Natural killer cell treated with Interleukin-12 subunit alpha and Interleukin-12 subunit beta and Interleukin-15 and Interleukin-18, amount 100 ng/mL, for 72 hours (primary cell): Measurements from ENCODE around the gene WFDC5. TPM values are rescaled to one million over a fixed set of nuclear protein-coding genes. Genes with fewer than 3 reads are reported as not detected.
"Not testable (repeated sequence)": the region's sequence is repeated elsewhere in the genome, so short reads cannot be mapped to it uniquely, and the experiment has no call there.

Experiments used
- ATAC-seq, 2 donors: fragments of 150-1000 bp; cut with Tn5 transposase in 1 of 2; sonication (Bioruptor Pico), chemical (Tn5 transposase) in 1 of 2; 2 replicates each; pipeline ENCODE4 v1.10.0; 2021
- DNase-seq: peaks from one replicate; pipeline ENCODE4 v3.0.0; 2022; ENCODE audit warnings: low spot score
- H3K27ac Mint-ChIP-seq, 2 donors: 1 replicate in 1 of 2; 2 replicates in 1 of 2; pipeline ENCODE4 v1.8.0; 2022; ENCODE audit warnings: mixed read lengths in 2 of 2, mild to moderate bottlenecking in 1 of 2, moderate library complexity in 1 of 2
- H3K27me3 Mint-ChIP-seq, 2 donors: 1 replicate in 1 of 2; 2 replicates in 1 of 2; pipeline ENCODE4 v1.8.0; 2022; ENCODE audit warnings: mixed read lengths in 2 of 2
- H3K36me3 Mint-ChIP-seq: one replicate; pipeline ENCODE4 v1.8.0; 2022; ENCODE audit warnings: mixed read lengths
- H3K4me1 Mint-ChIP-seq, 2 donors: 1 replicate in 1 of 2; 2 replicates in 1 of 2; pipeline ENCODE4 v1.8.0; 2022; ENCODE audit warnings: low read depth in 2 of 2, mixed read lengths in 2 of 2, mild to moderate bottlenecking in 1 of 2
- H3K4me3 Mint-ChIP-seq: one replicate; pipeline ENCODE4 v1.8.0; 2022; ENCODE audit warnings: mixed read lengths
- H3K9me3 Mint-ChIP-seq: 2 replicates; pipeline ENCODE4 v1.8.0; 2022; ENCODE audit warnings: mixed read lengths
- total RNA-seq, 2 donors: library from RNA; stranded (reverse); gene quantifications; one replicate each; pipeline ENCODE4 v1.2.3, GENCODE V29; 2022

WFDC5 gene
- not detected for total RNA-seq

- Mint-ChIP-seq H3K4me3 (no peak within 1 kb of the TSS), H3K27ac (no peak within 1 kb of the TSS), H3K27me3 (peaks cover 5 to 10% of the 10 kb centered on the region in 2 donors), H3K9me3 (no peaks in the 10 kb centered on the region), H3K4me1 (peaks cover 0 to 3% of the 10 kb centered on the region in 2 donors), H3K36me3 (no peaks in the 10 kb centered on the region)
- DNase-seq (no peak), ATAC-seq (peak in 1 of 2 donors; percentile 56)
These were observed at the start of gene WFDC5 for GRCh38 chr20:45114465-45115385. WFDC5 (minus strand) TSS chr20:45115174; CDS start chr20:45115083, 91 bp downstream.

- DNase-seq, result no peak
- Mint-ChIP-seq H3K4me3 (no peak overlapping the region), H3K27me3 (peaks cover 45 to 74% of the 10 kb centered on the region in 2 donors), H3K36me3 (peaks cover 26% of the 10 kb centered on the region), H3K4me1 (no peaks in the 10 kb centered on the region), H3K9me3 (peaks cover 12% of the 10 kb centered on the region), H3K27ac (no peak overlapping the region)
- no peak for ATAC-seq
These were observed 48.3 kb upstream of the WFDC5 start for GRCh38 chr20:45163083-45163803.

GRCh38 chr20:45157962-45158361, 43.0 kb upstream of the WFDC5 start:
- Mint-ChIP-seq H3K36me3 (peaks cover 19% of the 10 kb centered on the region), H3K27me3 (peaks cover 44 to 52% of the 10 kb centered on the region in 2 donors), H3K27ac (no peak overlapping the region), H3K4me3 (no peak overlapping the region), H3K9me3 (peaks cover 12% of the 10 kb centered on the region), H3K4me1 (no peaks in the 10 kb centered on the region)
- DNase-seq (no peak), ATAC-seq (no peak)

- peaks cover 39 to 43% of the 10 kb centered on the region in 2 donors for H3K27me3 Mint-ChIP-seq
These were observed 41.7 kb upstream of the WFDC5 start for GRCh38 chr20:45156713-45157112.

GRCh38 chr20:45154794-45155193, 39.8 kb upstream of the WFDC5 start:
- not testable (repeated sequence) for H3K27ac Mint-ChIP-seq
- peaks cover 37 to 48% of the 10 kb centered on the region in 2 donors for H3K27me3 Mint-ChIP-seq

More at GRCh38 chr20:45156713-45157112, 41.7 kb upstream of the WFDC5 start:
- Mint-ChIP-seq H3K4me3 (no peak overlapping the region), H3K4me1 (no peaks in the 10 kb centered on the region), H3K27ac (no peak overlapping the region), H3K36me3 (peaks cover 12% of the 10 kb centered on the region), H3K9me3 (peaks cover 9% of the 10 kb centered on the region)
- ATAC-seq (no peak), DNase-seq (no peak)

GRCh38 chr20:45154183-45154582, 39.2 kb upstream of the WFDC5 start:
- H3K4me1 Mint-ChIP-seq, result no peaks in the 10 kb centered on the region
- DNase-seq (no peak), ATAC-seq (no peak)
- H3K27me3 Mint-ChIP-seq, result peaks cover 41 to 50% of the 10 kb centered on the region in 2 donors
- H3K9me3 Mint-ChIP-seq, result peaks cover 9% of the 10 kb centered on the region
- no peak overlapping the region for H3K27ac Mint-ChIP-seq
- peaks cover 10% of the 10 kb centered on the region for H3K36me3 Mint-ChIP-seq
- no peak overlapping the region for H3K4me3 Mint-ChIP-seq

More at GRCh38 chr20:45154794-45155193, 39.8 kb upstream of the WFDC5 start:
- not testable (repeated sequence) for DNase-seq, H3K4me1 Mint-ChIP-seq, H3K9me3 Mint-ChIP-seq, H3K4me3 Mint-ChIP-seq, ATAC-seq
- H3K36me3 Mint-ChIP-seq, result peaks cover 12% of the 10 kb centered on the region

GRCh38 chr20:45153752-45154151, 38.8 kb upstream of the WFDC5 start:
- Mint-ChIP-seq H3K27ac (no peak overlapping the region), H3K4me1 (no peaks in the 10 kb centered on the region), H3K36me3 (peaks cover 5% of the 10 kb centered on the region), H3K27me3 (peaks cover 39 to 50% of the 10 kb centered on the region in 2 donors), H3K4me3 (no peak overlapping the region), H3K9me3 (peaks cover 5% of the 10 kb centered on the region)
- DNase-seq (no peak), ATAC-seq (no peak)

- Mint-ChIP-seq H3K4me3 (no peak overlapping the region), H3K27ac (no peak overlapping the region), H3K27me3 (peaks cover 37 to 50% of the 10 kb centered on the region in 2 donors), H3K36me3 (no peaks in the 10 kb centered on the region), H3K9me3 (no peaks in the 10 kb centered on the region), H3K4me1 (no peaks in the 10 kb centered on the region)
- no peak for DNase-seq
- ATAC-seq, result no peak
These were observed 38.2 kb upstream of the WFDC5 start for GRCh38 chr20:45153147-45153546.

- Mint-ChIP-seq H3K27me3 (peaks cover 35 to 51% of the 10 kb centered on the region in 2 donors), H3K9me3 (no peaks in the 10 kb centered on the region), H3K27ac (no peak overlapping the region), H3K4me1 (no peaks in the 10 kb centered on the region), H3K36me3 (no peaks in the 10 kb centered on the region), H3K4me3 (no peak overlapping the region)
- DNase-seq (no peak), ATAC-seq (no peak)
These were observed 37.4 kb upstream of the WFDC5 start for GRCh38 chr20:45152405-45152804.

- H3K36me3 Mint-ChIP-seq, result no peaks in the 10 kb centered on the region
- no peaks in the 10 kb centered on the region for H3K9me3 Mint-ChIP-seq
- H3K27me3 Mint-ChIP-seq, result peaks cover 29 to 64% of the 10 kb centered on the region in 2 donors
- no peaks in the 10 kb centered on the region for H3K4me1 Mint-ChIP-seq
- no peak overlapping the region for H3K4me3 Mint-ChIP-seq
- ATAC-seq, result no peak
- no peak overlapping the region for H3K27ac Mint-ChIP-seq
- DNase-seq, result no peak
These were observed 34.1 kb upstream of the WFDC5 start for GRCh38 chr20:45149062-45149461.

GRCh38 chr20:45140836-45141235, 25.9 kb upstream of the WFDC5 start:
- Mint-ChIP-seq H3K9me3 (no peaks in the 10 kb centered on the region), H3K36me3 (no peaks in the 10 kb centered on the region), H3K4me3 (no peak overlapping the region), H3K4me1 (no peaks in the 10 kb centered on the region), H3K27ac (no peak overlapping the region), H3K27me3 (peaks cover 16 to 21% of the 10 kb centered on the region in 2 donors)
- no peak for ATAC-seq
- no peak for DNase-seq

- H3K36me3 Mint-ChIP-seq, H3K9me3 Mint-ChIP-seq, H3K4me1 Mint-ChIP-seq, H3K4me3 Mint-ChIP-seq, DNase-seq, H3K27ac Mint-ChIP-seq, ATAC-seq: not testable (repeated sequence)
- H3K27me3 Mint-ChIP-seq, result peaks cover 8 to 14% of the 10 kb centered on the region in 2 donors
These were observed 24.9 kb upstream of the WFDC5 start for GRCh38 chr20:45139733-45140375.

GRCh38 chr20:45138561-45139300, 23.8 kb upstream of the WFDC5 start:
- Mint-ChIP-seq H3K4me1 (peaks cover 0 to 5% of the 10 kb centered on the region in 2 donors), H3K36me3 (no peaks in the 10 kb centered on the region), H3K27me3 (peaks cover 6 to 13% of the 10 kb centered on the region in 2 donors), H3K27ac (no peak overlapping the region), H3K4me3 (no peak overlapping the region), H3K9me3 (no peaks in the 10 kb centered on the region)
- DNase-seq, result peak; percentile 69
- peak; percentile 63 to 81 for ATAC-seq
